Heart left ventricle (tissue), 13 donors: ENCODE results near the gene CDH23.

Source experiments
- CTCF ChIP-seq, 12 donors: fragments of 200-600 bp; sonication (generic) in 4 of 12; IDR thresholded peaks; one replicate each; pipeline versions ENCODE4 v1.5.0 to v1.8.0; 2018 to 2022; ENCODE audit warnings: antibody characterized with exemption in 12 of 12, mild to moderate bottlenecking in 5 of 12
- POLR2A ChIP-seq, 2 donors: fragments of 450-650 bp; IDR thresholded peaks; one replicate each; pipeline ENCODE4 v1.6.1; 2017; ENCODE audit warnings: antibody characterized with exemption in 2 of 2, mild to moderate bottlenecking in 2 of 2, moderate library complexity in 2 of 2
- donor health status: ischemic (EF 13 %, LVEDD 7.1; RV severe dilation, severe dysfunction).
- donor health status: DM: no; HTN: yes; CAD: no.
- donor health status: DM: no; HTN: no; CAD: no.
- donor health status: ischemic (EF 25% LVEDD 6.9; RV normal size, moderate dysfunction).
- donor health status: ischemic (EF 25% LVEDD 5.7; RV mildly dilated, moderate dysfunction).
- donor health status: ischemic (EF 35%, LVEDD 5.7; RV mildly dilated, moderate dysfunction).
- donor health status: nonischemic (EF 11% LVEDD 7.7; RV severe dilation, severe dysfunction).
- donor health status: DM: yes; HTN: yes; CAD: no.
- donor health status: PGD.
- donor health status: ischemic (EF 29% LVEDD 5.4; RV normal size, mild dysfunction).
- donor health status: nonischemic (EF 23%, LVEDD 6.1; RV moderate dilation, normal function).

DNA sequence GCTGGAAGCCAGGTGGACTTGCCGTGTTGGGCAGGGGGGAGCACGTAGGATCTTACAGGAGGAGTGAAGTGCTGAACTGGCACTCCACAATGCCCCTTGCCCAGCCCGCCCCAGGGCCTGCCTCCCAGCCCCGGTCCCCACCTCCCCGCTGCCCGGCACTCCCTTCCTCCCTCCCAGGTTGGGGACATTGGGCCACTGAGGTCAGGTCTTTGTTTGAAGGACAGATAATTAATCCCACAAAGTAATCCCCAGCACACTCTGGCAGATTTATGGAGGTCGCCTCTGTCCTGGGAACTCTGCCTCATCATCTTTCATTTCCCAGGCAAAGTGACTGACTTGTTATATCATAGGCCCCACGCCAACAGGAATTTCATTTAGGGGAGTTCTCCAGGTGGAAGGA is 200.0 kb downstream of the CDH23 start:
- TF ChIP-seq CTCF (IDR thresholded peaks at IDR 0.05) (no peak), POLR2A (IDR thresholded peaks at IDR 0.05) (no peak)
